ENCODE measurements around the gene COQ4. TPM values are rescaled to one million over a fixed set of nuclear protein-coding genes. Genes with fewer than 3 reads are reported as not detected.

COQ4 gene
- total RNA-seq, 1 experiment from 2014 or later: 45.8 TPM

DNA sequence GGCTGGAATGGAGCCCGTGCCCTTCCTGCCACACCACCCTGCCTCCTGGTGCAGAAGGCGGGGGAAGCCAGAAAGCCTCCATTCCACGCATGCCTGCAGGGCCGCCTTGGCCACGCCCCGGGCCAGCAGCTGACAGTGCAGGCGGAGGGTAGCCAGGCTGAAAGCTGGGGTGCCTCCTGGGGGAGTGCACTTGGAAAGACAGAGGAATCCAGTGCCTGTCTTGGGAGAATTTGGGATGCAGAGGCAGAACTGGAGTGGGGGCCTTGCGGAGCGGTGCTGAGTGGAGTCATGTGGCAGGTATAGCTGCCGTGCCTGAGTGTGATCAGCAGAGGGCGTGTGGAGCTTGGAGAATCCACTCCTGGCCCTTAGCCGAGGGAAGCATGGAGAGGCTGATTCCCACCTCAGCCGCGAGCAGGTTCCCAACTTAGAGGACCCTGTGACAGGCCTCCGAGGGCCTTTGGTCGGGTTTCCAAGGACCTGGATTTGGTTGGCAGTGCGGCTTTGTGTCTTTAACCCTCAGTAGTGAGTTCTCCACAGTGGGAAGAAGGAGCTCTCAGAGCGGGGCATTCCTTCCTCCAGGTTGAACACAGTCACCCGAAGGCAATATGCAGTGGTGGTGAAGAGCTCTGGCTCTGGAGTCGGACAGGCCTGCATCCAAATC lies 39.5 kb downstream of the COQ4 start:
- Histone ChIP-seq H3K36me3 (ENCODE audit: control insufficient read depth in 1 of 2, insufficient read depth in 2 of 2, low read length in 2 of 2) (no peaks in the 10 kb centered on the region), H3K4me3 (replicated peaks in 1 of 2; ENCODE audit: low read depth in 1 of 2, low read length in 2 of 2) (peak overlapping the region; percentile 25 to 33), H3K4me2 (ENCODE audit: low read length) (peak overlapping the region; percentile 73), H3K9me3 (ENCODE audit: control insufficient read depth in 1 of 2, insufficient read depth in 1 of 2, low read depth in 1 of 2, low read length in 2 of 2) (no peaks in the 10 kb centered on the region), H3K27ac (ENCODE audit: low read depth, low read length) (peak overlapping the region; percentile 29), H4K20me1 (ENCODE audit: insufficient read depth) (no peaks in the 10 kb centered on the region), H3K9me2 (ENCODE audit: insufficient read depth) (no peaks in the 10 kb centered on the region), H3K27me3 (ENCODE audit: insufficient read depth, low read length) (no peaks in the 10 kb centered on the region), H3K4me1 (ENCODE audit: control insufficient read depth in 1 of 2, insufficient read depth in 2 of 2, low read length in 2 of 2) (peaks cover 7 to 28% of the 10 kb centered on the region in 2 experiments; a peak in 3 of 4 replicates), H3K79me2 (ENCODE audit: insufficient read depth, low read length) (no peaks in the 10 kb centered on the region), H3K9ac (ENCODE audit: low read length) (peak overlapping the region; percentile 14), H2AFZ (ENCODE audit: low read depth, low read length, poor library complexity, severe bottlenecking) (no peak overlapping the region)
- intact Hi-C loops (cut with micrococcal nuclease): loop anchor here (1.0 kb wide), 2 partner anchors 50 to 67 kb away; no protein-coding TSS in a partner anchor
- POLR2A ChIA-PET: interaction anchor here (1.1 to 1.5 kb wide), 4 partner anchors 9 to 86 kb away, joined by 3 to 4 read pairs (median 3); partner anchors contain the start of genes GOLGA2, SWI5 and URM1
- CTCF ChIA-PET: interaction anchor here (0.9 to 4.6 kb wide), 13 partner anchors 9 to 274 kb away, joined by 3 to 33 read pairs (median 6); partner anchors contain the start of genes CERCAM and URM1
- DNase-seq (ENCODE audit: low read depth, low spot score): peak; percentile 59
- no TSS peak for BruUV-seq (replicated peaks)
- peak; percentile 92 for ATAC-seq
- TF ChIP-seq, protein P1, sequence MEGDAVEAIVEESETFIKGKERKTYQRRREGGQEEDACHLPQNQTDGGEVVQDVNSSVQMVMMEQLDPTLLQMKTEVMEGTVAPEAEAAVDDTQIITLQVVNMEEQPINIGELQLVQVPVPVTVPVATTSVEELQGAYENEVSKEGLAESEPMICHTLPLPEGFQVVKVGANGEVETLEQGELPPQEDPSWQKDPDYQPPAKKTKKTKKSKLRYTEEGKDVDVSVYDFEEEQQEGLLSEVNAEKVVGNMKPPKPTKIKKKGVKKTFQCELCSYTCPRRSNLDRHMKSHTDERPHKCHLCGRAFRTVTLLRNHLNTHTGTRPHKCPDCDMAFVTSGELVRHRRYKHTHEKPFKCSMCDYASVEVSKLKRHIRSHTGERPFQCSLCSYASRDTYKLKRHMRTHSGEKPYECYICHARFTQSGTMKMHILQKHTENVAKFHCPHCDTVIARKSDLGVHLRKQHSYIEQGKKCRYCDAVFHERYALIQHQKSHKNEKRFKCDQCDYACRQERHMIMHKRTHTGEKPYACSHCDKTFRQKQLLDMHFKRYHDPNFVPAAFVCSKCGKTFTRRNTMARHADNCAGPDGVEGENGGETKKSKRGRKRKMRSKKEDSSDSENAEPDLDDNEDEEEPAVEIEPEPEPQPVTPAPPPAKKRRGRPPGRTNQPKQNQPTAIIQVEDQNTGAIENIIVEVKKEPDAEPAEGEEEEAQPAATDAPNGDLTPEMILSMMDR (IDR thresholded peaks at IDR 0.05 in 2 of 3, conservative IDR thresholded peaks at IDR 0.05 in 1 of 3; ENCODE audit: borderline replicate concordance in 1 of 3, insufficient read depth in 1 of 3, low read depth in 2 of 3, low read length in 2 of 3): peak in 2 of 3 experiments; percentile 85 to 88; a peak in 4 of 6 replicates
- peak; percentile 67 for TF ChIP-seq POLR2AphosphoS5 (IDR thresholded peaks at IDR 0.05; ENCODE audit: low read depth, low read length)
- TF ChIP-seq CBX3 (IDR thresholded peaks at IDR 0.05; ENCODE audit: low read depth): no peak
- TF ChIP-seq ZNF274 (IDR thresholded peaks at IDR 0.05; ENCODE audit: low read depth, low read length): no peak
- TF ChIP-seq, protein P2, sequence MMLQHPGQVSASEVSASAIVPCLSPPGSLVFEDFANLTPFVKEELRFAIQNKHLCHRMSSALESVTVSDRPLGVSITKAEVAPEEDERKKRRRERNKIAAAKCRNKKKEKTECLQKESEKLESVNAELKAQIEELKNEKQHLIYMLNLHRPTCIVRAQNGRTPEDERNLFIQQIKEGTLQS (IDR thresholded peaks at IDR 0.05): no peak
- TF ChIP-seq, protein P3, sequence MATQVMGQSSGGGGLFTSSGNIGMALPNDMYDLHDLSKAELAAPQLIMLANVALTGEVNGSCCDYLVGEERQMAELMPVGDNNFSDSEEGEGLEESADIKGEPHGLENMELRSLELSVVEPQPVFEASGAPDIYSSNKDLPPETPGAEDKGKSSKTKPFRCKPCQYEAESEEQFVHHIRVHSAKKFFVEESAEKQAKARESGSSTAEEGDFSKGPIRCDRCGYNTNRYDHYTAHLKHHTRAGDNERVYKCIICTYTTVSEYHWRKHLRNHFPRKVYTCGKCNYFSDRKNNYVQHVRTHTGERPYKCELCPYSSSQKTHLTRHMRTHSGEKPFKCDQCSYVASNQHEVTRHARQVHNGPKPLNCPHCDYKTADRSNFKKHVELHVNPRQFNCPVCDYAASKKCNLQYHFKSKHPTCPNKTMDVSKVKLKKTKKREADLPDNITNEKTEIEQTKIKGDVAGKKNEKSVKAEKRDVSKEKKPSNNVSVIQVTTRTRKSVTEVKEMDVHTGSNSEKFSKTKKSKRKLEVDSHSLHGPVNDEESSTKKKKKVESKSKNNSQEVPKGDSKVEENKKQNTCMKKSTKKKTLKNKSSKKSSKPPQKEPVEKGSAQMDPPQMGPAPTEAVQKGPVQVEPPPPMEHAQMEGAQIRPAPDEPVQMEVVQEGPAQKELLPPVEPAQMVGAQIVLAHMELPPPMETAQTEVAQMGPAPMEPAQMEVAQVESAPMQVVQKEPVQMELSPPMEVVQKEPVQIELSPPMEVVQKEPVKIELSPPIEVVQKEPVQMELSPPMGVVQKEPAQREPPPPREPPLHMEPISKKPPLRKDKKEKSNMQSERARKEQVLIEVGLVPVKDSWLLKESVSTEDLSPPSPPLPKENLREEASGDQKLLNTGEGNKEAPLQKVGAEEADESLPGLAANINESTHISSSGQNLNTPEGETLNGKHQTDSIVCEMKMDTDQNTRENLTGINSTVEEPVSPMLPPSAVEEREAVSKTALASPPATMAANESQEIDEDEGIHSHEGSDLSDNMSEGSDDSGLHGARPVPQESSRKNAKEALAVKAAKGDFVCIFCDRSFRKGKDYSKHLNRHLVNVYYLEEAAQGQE (IDR thresholded peaks at IDR 0.05; ENCODE audit: low read depth): no peak
- RAD21 ChIA-PET (ENCODE audit: low non-redundant PET in 1 of 2, low total read pairs in 2 of 2, uncharacterized antibody in 2 of 2, unreplicated experiment in 2 of 2): interaction anchor here (0.5 to 1.4 kb wide), 6 partner anchors 9 to 232 kb away, joined by 3 to 8 read pairs (median 4); partner anchors contain the start of genes CERCAM (in 1 of the 2) and URM1 (in 1 of the 2)

All from HCT116 (cell line).